ENCODE data around the gene RFWD3.
A peak's percentile ranks its signal among the peaks of the same experiment; 100 is the strongest.

The RFWD3 gene

DNA sequence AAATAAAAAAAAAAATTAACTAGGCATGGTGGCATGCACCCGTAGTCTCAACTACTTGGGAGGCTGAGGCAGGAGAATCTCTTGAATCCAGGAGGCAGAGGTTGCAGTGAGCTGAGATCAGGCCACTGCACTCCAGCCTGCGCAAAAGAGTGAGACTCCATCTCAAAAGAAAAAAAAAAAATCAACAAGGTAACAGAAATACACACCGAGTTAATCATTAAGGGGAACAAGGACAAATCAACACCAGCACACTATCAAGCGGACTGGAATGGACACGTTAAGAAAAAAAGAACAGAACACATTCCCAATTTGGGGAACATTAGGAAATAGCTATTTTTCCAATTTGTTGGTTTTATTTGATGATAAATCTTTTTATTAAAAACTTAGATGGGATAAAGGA lies 31.4 kb downstream of the RFWD3 start:
- DNase-seq = no peak

DNA sequence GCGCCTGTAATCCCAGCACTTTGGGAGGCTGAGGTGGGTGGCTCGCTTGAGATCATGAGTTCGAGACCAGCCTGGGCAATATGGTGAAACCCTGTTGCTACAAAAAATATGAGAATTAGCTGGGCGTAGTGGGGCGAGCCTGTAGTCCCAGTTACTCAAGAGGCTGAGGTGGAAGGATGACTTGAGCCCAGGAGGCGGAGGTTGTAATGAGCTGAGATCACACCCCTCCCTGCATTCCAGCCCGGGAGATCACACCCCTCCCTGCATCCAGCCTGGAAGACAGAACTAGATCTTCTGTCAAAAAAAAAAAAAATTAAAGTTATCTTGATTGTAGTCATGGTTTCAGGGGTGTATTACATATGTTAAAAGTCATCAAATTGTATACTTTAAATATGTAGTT lies 33.0 kb downstream of the RFWD3 start:
- H3K18ac ChIP-seq (ENCODE audit: low read length) = no peak overlapping the region
- no peaks in the 10 kb centered on the region for H3K79me2 ChIP-seq (ENCODE audit: control insufficient read depth, insufficient read depth, low read length)
- no peak overlapping the region for H3K9ac ChIP-seq (ENCODE audit: low read length)
- H2BK15ac ChIP-seq (replicated peaks; ENCODE audit: low read depth) = no peak overlapping the region
- H3K27me3 ChIP-seq (ENCODE audit: insufficient read depth, low read length, poor library complexity) = no peaks in the 10 kb centered on the region
- H2AK5ac ChIP-seq (ENCODE audit: low read length) = no peak overlapping the region
- H3K36me3 ChIP-seq (ENCODE audit: control insufficient read depth, insufficient read depth, low read length) = peaks cover 24% of the 10 kb centered on the region
- H3K4ac ChIP-seq (ENCODE audit: low read depth, low read length) = no peak overlapping the region
- H3K4me3 ChIP-seq (ENCODE audit: low read length) = no peak overlapping the region
- H4K5ac ChIP-seq (ENCODE audit: low read length) = no peak overlapping the region
- H3K27ac ChIP-seq (ENCODE audit: low read depth, low read length) = no peak overlapping the region
- H3K4me2 ChIP-seq (ENCODE audit: low read length) = no peak overlapping the region
- H3K56ac ChIP-seq (ENCODE audit: low read length) = no peak overlapping the region
- H3K4me1 ChIP-seq (ENCODE audit: control insufficient read depth, low read depth, low read length) = no peaks in the 10 kb centered on the region
- peak; percentile 51 for DNase-seq
- no peak overlapping the region for H4K8ac ChIP-seq (ENCODE audit: low read depth, low read length)
- H3K79me1 ChIP-seq (ENCODE audit: low read length) = peaks cover 6% of the 10 kb centered on the region
- no peak overlapping the region for H2BK5ac ChIP-seq (ENCODE audit: low read length)
- WGBS (ENCODE audit: extremely low coverage, insufficient coverage, low lambda C conversion rate) = no CpG with 5 or more reads among the region's 7 CpGs
- no peak overlapping the region for H2BK120ac ChIP-seq (ENCODE audit: low read depth, low read length)
- H3K23ac ChIP-seq (ENCODE audit: low read length) = no peak overlapping the region

More for the DNA sequence above, 31.4 kb downstream of the RFWD3 start:
- Histone ChIP-seq H3K79me2 (ENCODE audit: control insufficient read depth, insufficient read depth, low read length) (no peaks in the 10 kb centered on the region), H3K27me3 (ENCODE audit: insufficient read depth, low read length, poor library complexity) (no peaks in the 10 kb centered on the region), H3K79me1 (ENCODE audit: low read length) (peaks cover 6% of the 10 kb centered on the region), H2BK120ac (ENCODE audit: low read depth, low read length) (no peak overlapping the region), H3K9ac (ENCODE audit: low read length) (no peak overlapping the region), H3K18ac (ENCODE audit: low read length) (no peak overlapping the region), H2AK5ac (ENCODE audit: low read length) (no peak overlapping the region), H3K4me2 (ENCODE audit: low read length) (no peak overlapping the region), H3K4ac (ENCODE audit: low read depth, low read length) (no peak overlapping the region), H3K27ac (ENCODE audit: low read depth, low read length) (no peak overlapping the region), H4K5ac (ENCODE audit: low read length) (no peak overlapping the region), H3K56ac (ENCODE audit: low read length) (no peak overlapping the region), H2BK15ac (replicated peaks; ENCODE audit: low read depth) (no peak overlapping the region), H4K8ac (ENCODE audit: low read depth, low read length) (no peak overlapping the region), H3K23ac (ENCODE audit: low read length) (no peak overlapping the region), H3K4me3 (ENCODE audit: low read length) (no peak overlapping the region), H3K4me1 (ENCODE audit: control insufficient read depth, low read depth, low read length) (no peaks in the 10 kb centered on the region), H3K36me3 (ENCODE audit: control insufficient read depth, insufficient read depth, low read length) (peaks cover 24% of the 10 kb centered on the region), H2BK5ac (ENCODE audit: low read length) (no peak overlapping the region)
- no CpG with 5 or more reads among the region's 5 CpGs for WGBS (ENCODE audit: extremely low coverage, insufficient coverage, low lambda C conversion rate)

DNA sequence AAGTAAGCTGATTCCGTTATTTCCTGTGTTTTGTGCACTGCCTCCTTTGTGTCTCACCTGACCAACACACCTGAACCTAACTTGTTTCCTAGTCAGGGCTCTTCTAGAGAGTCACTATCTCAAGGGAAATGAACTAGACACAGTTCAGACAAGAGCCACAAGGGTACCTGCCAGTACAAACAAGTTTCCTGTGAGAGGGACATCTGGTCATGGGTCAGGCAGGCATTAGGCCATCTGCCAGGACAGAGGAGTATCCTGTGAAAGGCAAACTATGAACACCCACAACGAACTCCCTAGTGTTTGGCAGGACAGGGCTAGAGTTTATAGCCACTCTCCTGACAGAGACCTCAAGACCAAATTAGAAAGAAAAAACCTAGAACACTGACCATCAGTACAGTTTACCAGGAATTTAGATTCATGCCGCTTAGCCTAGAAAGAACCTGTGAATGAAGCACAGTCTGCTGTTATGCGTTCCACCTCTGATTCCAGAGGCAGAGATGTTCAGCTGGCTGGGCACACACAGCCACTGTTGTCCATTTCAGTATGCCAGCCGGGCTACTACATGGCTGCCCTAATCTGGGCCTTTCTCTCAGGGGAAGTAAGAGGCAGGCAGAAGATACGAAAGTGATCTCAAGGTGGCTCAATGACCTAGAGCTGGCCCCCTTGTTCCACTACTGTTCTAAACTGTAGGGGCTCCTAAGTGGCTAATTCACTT lies 39.0 kb downstream of the RFWD3 start:
- Histone ChIP-seq H3K79me2 (ENCODE audit: control insufficient read depth, insufficient read depth, low read length) (no peaks in the 10 kb centered on the region), H3K4me1 (ENCODE audit: control insufficient read depth, low read depth, low read length) (no peaks in the 10 kb centered on the region), H4K8ac (ENCODE audit: low read depth, low read length) (no peak overlapping the region), H2BK15ac (replicated peaks; ENCODE audit: low read depth) (no peak overlapping the region), H2BK120ac (ENCODE audit: low read depth, low read length) (no peak overlapping the region), H3K9ac (ENCODE audit: low read length) (no peak overlapping the region), H3K4me3 (ENCODE audit: low read length) (no peak overlapping the region), H3K79me1 (ENCODE audit: low read length) (peaks cover 4% of the 10 kb centered on the region), H3K4ac (ENCODE audit: low read depth, low read length) (no peak overlapping the region), H4K5ac (ENCODE audit: low read length) (no peak overlapping the region), H2BK5ac (ENCODE audit: low read length) (no peak overlapping the region), H3K36me3 (ENCODE audit: control insufficient read depth, insufficient read depth, low read length) (peaks cover 33% of the 10 kb centered on the region), H3K4me2 (ENCODE audit: low read length) (no peak overlapping the region), H3K27ac (ENCODE audit: low read depth, low read length) (no peak overlapping the region), H2AK5ac (ENCODE audit: low read length) (no peak overlapping the region), H3K23ac (ENCODE audit: low read length) (no peak overlapping the region), H3K18ac (ENCODE audit: low read length) (no peak overlapping the region), H3K56ac (ENCODE audit: low read length) (no peak overlapping the region), H3K27me3 (ENCODE audit: insufficient read depth, low read length, poor library complexity) (no peaks in the 10 kb centered on the region)
- no peak for DNase-seq
- no CpG with 5 or more reads among the region's 6 CpGs for WGBS (ENCODE audit: extremely low coverage, insufficient coverage, low lambda C conversion rate)

DNA sequence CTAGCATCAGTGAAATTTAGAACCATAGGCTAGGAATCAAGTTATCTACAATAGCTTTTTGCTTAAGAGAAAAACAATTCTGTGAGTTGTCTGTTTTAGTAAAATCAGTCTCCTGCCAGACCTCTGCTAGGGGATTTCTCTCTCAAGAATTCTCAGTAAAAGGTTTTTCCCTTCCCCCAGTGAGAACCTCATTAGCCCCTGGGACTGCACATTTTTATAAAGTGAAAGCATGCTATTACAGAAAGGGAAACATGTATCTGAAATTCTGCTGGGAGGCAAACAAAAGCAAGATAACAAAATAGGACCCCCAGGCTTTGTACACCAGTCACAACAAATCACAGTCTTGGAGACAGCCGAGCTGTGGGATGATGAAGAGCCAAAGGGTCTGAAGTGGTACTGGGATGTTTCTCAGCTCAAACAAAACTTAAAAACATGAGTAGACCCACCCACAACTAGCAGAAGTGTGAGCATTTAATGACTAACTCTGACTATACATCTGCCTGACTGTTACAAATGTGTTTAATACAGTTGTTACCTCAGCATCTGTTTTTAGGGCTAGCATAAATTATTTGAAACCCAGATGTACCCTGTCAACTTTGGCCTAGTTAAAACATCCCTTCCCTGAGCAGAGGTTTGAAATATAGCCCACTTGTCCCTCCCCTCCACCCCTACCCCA lies 39.8 kb downstream of the RFWD3 start:
- no peak overlapping the region for H4K5ac ChIP-seq (ENCODE audit: low read length)
- H3K23ac ChIP-seq (ENCODE audit: low read length) = no peak overlapping the region
- no peak overlapping the region for H3K56ac ChIP-seq (ENCODE audit: low read length)
- WGBS (ENCODE audit: extremely low coverage, insufficient coverage, low lambda C conversion rate) = no CpG with 5 or more reads among the region's 1 CpG
- H2BK15ac ChIP-seq (replicated peaks; ENCODE audit: low read depth) = no peak overlapping the region
- H3K4me1 ChIP-seq (ENCODE audit: control insufficient read depth, low read depth, low read length) = no peaks in the 10 kb centered on the region
- H2AK5ac ChIP-seq (ENCODE audit: low read length) = no peak overlapping the region
- H3K27ac ChIP-seq (ENCODE audit: low read depth, low read length) = no peak overlapping the region
- peaks cover 34% of the 10 kb centered on the region for H3K36me3 ChIP-seq (ENCODE audit: control insufficient read depth, insufficient read depth, low read length)
- H3K79me2 ChIP-seq (ENCODE audit: control insufficient read depth, insufficient read depth, low read length) = no peaks in the 10 kb centered on the region
- H3K79me1 ChIP-seq (ENCODE audit: low read length) = peaks cover 6% of the 10 kb centered on the region
- H3K27me3 ChIP-seq (ENCODE audit: insufficient read depth, low read length, poor library complexity) = no peaks in the 10 kb centered on the region
- no peak overlapping the region for H2BK120ac ChIP-seq (ENCODE audit: low read depth, low read length)
- H3K4me3 ChIP-seq (ENCODE audit: low read length) = no peak overlapping the region
- H3K4ac ChIP-seq (ENCODE audit: low read depth, low read length) = no peak overlapping the region
- H2BK5ac ChIP-seq (ENCODE audit: low read length) = no peak overlapping the region
- H3K4me2 ChIP-seq (ENCODE audit: low read length) = no peak overlapping the region
- H3K18ac ChIP-seq (ENCODE audit: low read length) = no peak overlapping the region
- no peak overlapping the region for H4K8ac ChIP-seq (ENCODE audit: low read depth, low read length)
- no peak overlapping the region for H3K9ac ChIP-seq (ENCODE audit: low read length)
- no peak for DNase-seq

DNA sequence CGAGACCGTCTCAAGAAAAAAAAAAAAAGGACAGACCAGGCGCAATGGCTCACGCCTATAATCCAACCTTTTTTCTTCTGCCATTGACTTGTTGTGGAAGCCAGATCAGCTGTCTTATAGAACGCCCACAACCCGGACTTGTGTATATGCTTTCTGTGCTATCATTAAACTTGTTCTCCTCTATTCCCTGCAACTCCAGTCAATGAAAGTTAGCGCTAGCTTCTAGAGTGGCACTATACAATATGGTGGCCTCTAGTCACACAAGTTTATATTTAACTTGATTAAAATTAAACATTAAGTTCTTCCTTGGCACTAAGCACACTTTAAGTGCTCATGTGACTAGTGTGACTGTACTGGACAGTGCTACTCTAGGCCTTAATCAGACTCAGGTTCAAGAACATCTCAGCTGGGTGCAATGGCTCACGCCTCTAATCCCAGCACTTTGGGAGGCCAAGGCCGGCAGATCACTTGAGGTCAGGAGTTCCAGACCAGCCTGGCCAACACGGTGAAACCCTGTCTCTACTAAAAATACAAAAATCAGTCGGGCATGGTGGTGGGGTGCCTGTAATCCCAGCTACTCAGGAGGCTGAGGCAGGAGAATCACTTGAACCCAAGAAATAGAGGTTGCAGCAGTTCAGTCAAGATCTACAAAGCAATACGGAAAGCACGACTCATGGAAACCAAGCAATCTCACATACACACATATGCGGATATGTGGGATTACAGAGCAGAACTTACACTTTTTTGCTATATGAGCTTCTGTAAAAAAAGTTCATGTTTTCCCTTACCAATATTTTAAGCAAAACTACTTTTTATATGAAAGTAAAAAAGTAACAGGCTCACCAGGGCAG lies 41.0 kb downstream of the RFWD3 start:
- H2BK5ac ChIP-seq (ENCODE audit: low read length) = no peak overlapping the region
- H3K23ac ChIP-seq (ENCODE audit: low read length) = no peak overlapping the region
- H3K79me2 ChIP-seq (ENCODE audit: control insufficient read depth, insufficient read depth, low read length) = no peaks in the 10 kb centered on the region
- H3K18ac ChIP-seq (ENCODE audit: low read length) = no peak overlapping the region
- no peaks in the 10 kb centered on the region for H3K4me1 ChIP-seq (ENCODE audit: control insufficient read depth, low read depth, low read length)
- H4K8ac ChIP-seq (ENCODE audit: low read depth, low read length) = no peak overlapping the region
- WGBS (ENCODE audit: extremely low coverage, insufficient coverage, low lambda C conversion rate) = no CpG with 5 or more reads among the region's 14 CpGs
- no peak overlapping the region for H3K4me2 ChIP-seq (ENCODE audit: low read length)
- H3K9ac ChIP-seq (ENCODE audit: low read length) = no peak overlapping the region
- H2AK5ac ChIP-seq (ENCODE audit: low read length) = no peak overlapping the region
- no peak overlapping the region for H4K5ac ChIP-seq (ENCODE audit: low read length)
- no peak overlapping the region for H3K56ac ChIP-seq (ENCODE audit: low read length)
- peaks cover 3% of the 10 kb centered on the region for H3K79me1 ChIP-seq (ENCODE audit: low read length)
- no peak overlapping the region for H3K27ac ChIP-seq (ENCODE audit: low read depth, low read length)
- H2BK120ac ChIP-seq (ENCODE audit: low read depth, low read length) = no peak overlapping the region
- peaks cover 29% of the 10 kb centered on the region for H3K36me3 ChIP-seq (ENCODE audit: control insufficient read depth, insufficient read depth, low read length)
- DNase-seq = no peak
- no peaks in the 10 kb centered on the region for H3K27me3 ChIP-seq (ENCODE audit: insufficient read depth, low read length, poor library complexity)
- H3K4ac ChIP-seq (ENCODE audit: low read depth, low read length) = no peak overlapping the region
- no peak overlapping the region for H2BK15ac ChIP-seq (replicated peaks; ENCODE audit: low read depth)
- H3K4me3 ChIP-seq (ENCODE audit: low read length) = no peak overlapping the region

Measured in mesendoderm (in vitro differentiated cells).